MCF 10A (cell line): ENCODE measurements around the gene SFPQ. TPM values are rescaled to one million over a fixed set of nuclear protein-coding genes. Genes with fewer than 3 reads are reported as not detected.

Source experiments
- BruUV-seq: library from RNA; stranded (reverse); fragments of 400-500 nt; replicated peaks from 2 replicates; lab custom pipeline; 2021; lab: Mats Ljungman, UMichigan
- CTCF ChIA-PET: fragments of 300-600 bp; sonication (Branson Sonifier 250); formaldehyde crosslinking; extraction: SDS; loops from one replicate; lab custom pipeline; 2021; ENCODE audit warnings: antibody characterized with exemption, inconsistent platforms; lab: Yijun Ruan, JAX
- POLR2A ChIA-PET: fragments of 300-600, 350-650 bp; sonication (Branson Sonifier 250); formaldehyde crosslinking; extraction: SDS; loops from one replicate; lab custom pipeline; 2020; ENCODE audit warnings: antibody characterized with exemption, inconsistent platforms; lab: Yijun Ruan, JAX
- DNase-seq: peaks from one replicate; pipeline ENCODE4 v3.0.0-alpha.2; 2018; ENCODE audit not compliant: unreplicated experiment
- H3K27ac Mint-ChIP-seq: one replicate; pipeline ENCODE4 v1.8.0; 2022; ENCODE audit warnings: mild to moderate bottlenecking, low read depth, mixed read lengths; ENCODE audit not compliant: unreplicated experiment
- H3K27me3 Mint-ChIP-seq: one replicate; pipeline ENCODE4 v1.8.0; 2022; ENCODE audit warnings: mixed read lengths; ENCODE audit not compliant: insufficient read depth, unreplicated experiment
- H3K36me3 Mint-ChIP-seq: one replicate; pipeline ENCODE4 v1.8.0; 2022; ENCODE audit warnings: mild to moderate bottlenecking, moderate library complexity, mixed read lengths; ENCODE audit not compliant: insufficient read depth, unreplicated experiment
- H3K4me1 Mint-ChIP-seq: one replicate; pipeline ENCODE4 v1.8.0; 2022; ENCODE audit warnings: mixed read lengths; ENCODE audit not compliant: insufficient read depth, unreplicated experiment
- H3K4me3 Mint-ChIP-seq: one replicate; pipeline ENCODE4 v1.8.0; 2022; ENCODE audit warnings: mild to moderate bottlenecking, moderate library complexity, mixed read lengths; ENCODE audit not compliant: unreplicated experiment
- H3K9me3 Mint-ChIP-seq: one replicate; pipeline ENCODE4 v1.8.0; 2022; ENCODE audit warnings: mixed read lengths; ENCODE audit not compliant: unreplicated experiment
- CTCF ChIP-seq: fragments of 200-600 bp; IDR thresholded peaks from one replicate; pipeline ENCODE4 v1.8.0; 2022; ENCODE audit warnings: antibody characterized with exemption, mild to moderate bottlenecking; ENCODE audit not compliant: unreplicated experiment
- intact Hi-C: fragments of 100-400 bp; cut with micrococcal nuclease; formaldehyde crosslinking; loops from 2 replicates; pipeline ENCODE4 v1.14.1; 2022
- total RNA-seq: library from RNA; stranded (reverse); gene quantifications from 2 replicates; pipeline ENCODE4 v1.2.3, GENCODE V29; 2022

SFPQ gene
- total RNA-seq, 1 experiment from 2014 or later, result 314 TPM

GRCh38 chr1:35178295-35178695, 14.7 kb downstream of the SFPQ start:
- ChIA-PET POLR2A (interaction anchor here (1.3 kb wide), 1 partner anchor 15 kb away, joined by 3 read pairs; the partner anchor contains the start of gene SFPQ), CTCF (no interaction called here)
- intact Hi-C loops, result no loop called here
- Mint-ChIP-seq H3K27me3 (no peaks in the 10 kb centered on the region), H3K4me1 (peaks cover 12% of the 10 kb centered on the region), H3K36me3 (peaks cover 96% of the 10 kb centered on the region), H3K27ac (no peak overlapping the region), H3K4me3 (no peak overlapping the region), H3K9me3 (no peaks in the 10 kb centered on the region)
- TF ChIP-seq CTCF, result no peak
- no peak for DNase-seq
- BruUV-seq, result no TSS peak

DNA sequence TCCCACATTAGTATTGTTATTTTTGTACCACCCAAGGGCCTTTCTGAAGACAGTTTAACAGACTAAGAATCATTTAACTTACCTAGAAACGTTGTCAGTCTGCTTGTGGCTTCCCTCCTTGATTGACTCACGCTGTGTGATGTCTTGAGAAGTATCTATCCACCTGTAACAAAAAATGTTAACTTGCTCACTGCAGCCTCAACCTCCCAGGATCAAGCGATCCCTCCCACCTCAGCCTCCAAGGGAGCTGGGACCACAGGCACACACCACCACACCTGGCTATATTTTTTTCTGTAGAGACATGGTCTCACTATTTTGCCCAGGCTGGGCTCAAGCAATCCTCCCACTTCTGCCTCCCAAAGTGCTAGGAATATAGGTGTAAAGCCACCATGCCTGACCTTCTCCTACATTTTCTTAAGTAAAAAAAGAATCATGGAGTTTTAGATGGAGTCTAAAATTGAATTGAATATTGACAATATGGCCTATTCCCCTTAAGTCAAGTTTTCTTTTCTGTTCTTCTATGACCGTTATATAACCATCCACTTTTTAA, 15.6 kb downstream of the SFPQ start:
- POLR2A ChIA-PET, result interaction anchor here (0.6 to 1.3 kb wide), 2 partner anchors 16 to 194 kb away, joined by 3 to 4 read pairs; partner anchors contain the start of gene SFPQ
- intact Hi-C loops, result no loop called here
- no TSS peak for BruUV-seq

DNA sequence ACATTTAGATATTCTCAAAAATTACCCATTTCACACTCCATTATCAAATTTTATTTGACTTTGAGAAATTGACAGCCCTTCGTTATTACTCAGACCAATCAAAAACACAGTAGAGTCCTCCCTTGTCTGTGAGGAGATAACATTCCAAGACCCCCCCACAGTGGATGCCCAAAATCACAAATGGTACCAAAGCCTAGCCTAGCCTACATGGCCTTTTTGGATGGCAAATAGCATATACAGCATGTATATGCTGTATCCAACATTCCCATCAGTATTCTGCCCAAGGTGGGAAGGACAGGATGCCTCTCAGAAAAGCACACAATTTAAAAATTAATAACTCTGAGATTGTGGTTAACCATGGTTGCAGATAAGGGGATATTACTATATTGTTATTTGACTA, 17.3 kb downstream of the SFPQ start:
- POLR2A ChIA-PET, result interaction anchor here (0.9 kb wide), 1 partner anchor 18 kb away, joined by 3 read pairs; the partner anchor contains the start of gene SFPQ
- Mint-ChIP-seq H3K36me3 (peaks cover 73% of the 10 kb centered on the region), H3K9me3 (no peaks in the 10 kb centered on the region), H3K4me1 (peaks cover 9% of the 10 kb centered on the region), H3K27me3 (no peaks in the 10 kb centered on the region), H3K27ac (no peak overlapping the region), H3K4me3 (no peak overlapping the region)
- DNase-seq, result no peak
- no peak for TF ChIP-seq CTCF
- intact Hi-C loops, result no loop called here
- CTCF ChIA-PET, result no interaction called here
- no TSS peak for BruUV-seq

More for the DNA sequence above, 15.6 kb downstream of the SFPQ start:
- H3K27me3 Mint-ChIP-seq, result no peaks in the 10 kb centered on the region
- CTCF ChIA-PET, result no interaction called here
- TF ChIP-seq CTCF, result no peak
- no peaks in the 10 kb centered on the region for H3K9me3 Mint-ChIP-seq
- H3K27ac Mint-ChIP-seq, result no peak overlapping the region
- peaks cover 91% of the 10 kb centered on the region for H3K36me3 Mint-ChIP-seq
- H3K4me1 Mint-ChIP-seq, result peaks cover 12% of the 10 kb centered on the region
- H3K4me3 Mint-ChIP-seq, result no peak overlapping the region
- DNase-seq, result no peak

- peaks cover 69% of the 10 kb centered on the region for H3K36me3 Mint-ChIP-seq
- H3K4me1 Mint-ChIP-seq, result peaks cover 5% of the 10 kb centered on the region
- no peaks in the 10 kb centered on the region for H3K9me3 Mint-ChIP-seq
- intact Hi-C loops, result no loop called here
- no peaks in the 10 kb centered on the region for H3K27me3 Mint-ChIP-seq
- no peak overlapping the region for H3K4me3 Mint-ChIP-seq
- no peak overlapping the region for H3K27ac Mint-ChIP-seq
- no TSS peak for BruUV-seq
- ChIA-PET CTCF (interaction anchor here (0.6 kb wide), 1 partner anchor 14 kb away, joined by 3 read pairs; no protein-coding TSS in a partner anchor), POLR2A (interaction anchor here (0.9 kb wide), 1 partner anchor 18 kb away, joined by 3 read pairs; the partner anchor contains the start of gene SFPQ)
- TF ChIP-seq CTCF, result no peak
- DNase-seq, result no peak
These were observed 17.8 kb downstream of the SFPQ start for GRCh38 chr1:35175098-35175576.
